Activated B cell treated with CpG ODN at 0.5 μM for 24 hours (primary cell): ENCODE measurements around the gene ENAH. TPM values are rescaled to one million over a fixed set of nuclear protein-coding genes. Genes with fewer than 3 reads are reported as not detected.
"Not testable (repeated sequence)": the region's sequence is repeated elsewhere in the genome, so short reads cannot be mapped to it uniquely, and the experiment has no call there.

Experiments
- ATAC-seq: fragments of 200-7000 bp; cut with Tn5 transposase; one replicate; pipeline ENCODE4 v1.10.0; 2021; ENCODE audit warnings: low read depth, mild to moderate bottlenecking, moderate library complexity
- CTCF ChIA-PET: fragments of 350-600 bp; sonication (Branson Sonifier 250); formaldehyde crosslinking; loops from one replicate; lab custom pipeline; 2021; ENCODE audit warnings: antibody characterized with exemption; lab: Charles Lee
- POLR2A ChIA-PET: fragments of 350-600 bp; sonication (Branson Sonifier 250); formaldehyde crosslinking; loops from one replicate; lab custom pipeline; 2021; ENCODE audit warnings: antibody characterized with exemption; lab: Charles Lee
- DNase-seq: peaks from one replicate; pipeline ENCODE4 v3.0.0; 2022
- H3K27ac Mint-ChIP-seq: one replicate; pipeline ENCODE4 v1.8.0; 2020; ENCODE audit warnings: mixed read lengths
- H3K27me3 Mint-ChIP-seq: one replicate; pipeline ENCODE4 v1.8.0; 2021; ENCODE audit warnings: mixed read lengths
- H3K36me3 Mint-ChIP-seq: one replicate; pipeline ENCODE4 v1.8.0; 2021; ENCODE audit warnings: low read depth, mixed read lengths
- H3K4me1 Mint-ChIP-seq: one replicate; pipeline ENCODE4 v1.8.0; 2021; ENCODE audit warnings: mixed read lengths
- H3K4me3 Mint-ChIP-seq: one replicate; pipeline ENCODE4 v1.8.0; 2020; ENCODE audit warnings: mild to moderate bottlenecking, mixed read lengths
- H3K9me3 Mint-ChIP-seq: one replicate; pipeline ENCODE4 v1.8.0; 2020; ENCODE audit warnings: mixed read lengths
- CTCF ChIP-seq: fragments of 200-600 bp; IDR thresholded peaks from one replicate; pipeline ENCODE4 v1.8.0; 2022; ENCODE audit warnings: antibody characterized with exemption, mild to moderate bottlenecking
- intact Hi-C: fragments of 100-400 bp; cut with micrococcal nuclease; formaldehyde crosslinking; loops from one replicate; pipeline ENCODE4 v1.15.1; 2024
- total RNA-seq: library from RNA; stranded (reverse); gene quantifications from 2 replicates; pipeline ENCODE4 v1.2.3, GENCODE V29; 2022

ENAH gene
- total RNA-seq, 1 donor from 2014 or later, result 1.2 TPM

DNA sequence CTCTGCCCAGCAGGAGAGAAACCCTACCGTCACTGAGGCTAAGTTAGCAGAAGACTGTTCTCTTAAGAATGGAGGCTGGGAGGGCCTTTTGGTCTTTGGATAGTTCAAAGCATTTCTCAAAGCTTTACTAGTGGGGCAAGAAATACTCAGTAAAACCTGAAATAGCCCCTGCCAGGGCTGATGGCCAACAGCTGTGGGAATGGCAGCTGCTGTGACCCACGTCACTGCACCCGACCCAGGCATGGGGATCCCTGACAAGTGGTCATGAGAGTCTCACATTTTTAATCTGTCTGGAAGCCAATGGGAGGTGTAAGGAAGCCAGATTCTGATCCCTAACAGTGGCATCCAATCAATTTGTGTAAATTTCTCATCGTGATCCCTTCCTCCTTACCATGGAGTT, 44.5 kb upstream of the ENAH start:
- H3K4me1 Mint-ChIP-seq, result no peaks in the 10 kb centered on the region
- ChIA-PET CTCF (no interaction called here), POLR2A (no interaction called here)
- no peak for ATAC-seq
- peaks cover 2% of the 10 kb centered on the region for H3K27me3 Mint-ChIP-seq
- H3K27ac Mint-ChIP-seq, result no peak overlapping the region
- peaks cover 2% of the 10 kb centered on the region for H3K9me3 Mint-ChIP-seq
- DNase-seq, result no peak
- no peaks in the 10 kb centered on the region for H3K36me3 Mint-ChIP-seq
- intact Hi-C loops, result no loop called here
- no peak overlapping the region for H3K4me3 Mint-ChIP-seq
- no peak for TF ChIP-seq CTCF

GRCh38 chr1:225695578-225696337, 42.8 kb upstream of the ENAH start:
- Mint-ChIP-seq H3K27me3 (no peaks in the 10 kb centered on the region), H3K9me3 (peaks cover 2% of the 10 kb centered on the region), H3K4me3 (no peak overlapping the region), H3K27ac (no peak overlapping the region), H3K36me3 (no peaks in the 10 kb centered on the region), H3K4me1 (no peaks in the 10 kb centered on the region)
- CTCF ChIA-PET, result no interaction called here
- POLR2A ChIA-PET, result no interaction called here
- ATAC-seq (no peak), DNase-seq (no peak)
- TF ChIP-seq CTCF, result no peak
- intact Hi-C loops, result no loop called here

- CTCF ChIA-PET, result no interaction called here
- POLR2A ChIA-PET, result no interaction called here
- no peak overlapping the region for H3K4me3 Mint-ChIP-seq
- no peak overlapping the region for H3K27ac Mint-ChIP-seq
- intact Hi-C loops, result no loop called here
- ATAC-seq (no peak), DNase-seq (no peak)
- H3K27me3 Mint-ChIP-seq, result no peaks in the 10 kb centered on the region
- TF ChIP-seq CTCF, result no peak
- H3K4me1 Mint-ChIP-seq, result peaks cover 1% of the 10 kb centered on the region
- H3K9me3 Mint-ChIP-seq, result peaks cover 2% of the 10 kb centered on the region
- H3K36me3 Mint-ChIP-seq, result no peaks in the 10 kb centered on the region
Measured at GRCh38 chr1:225694151-225694603, 41.3 kb upstream of the ENAH start.

DNA sequence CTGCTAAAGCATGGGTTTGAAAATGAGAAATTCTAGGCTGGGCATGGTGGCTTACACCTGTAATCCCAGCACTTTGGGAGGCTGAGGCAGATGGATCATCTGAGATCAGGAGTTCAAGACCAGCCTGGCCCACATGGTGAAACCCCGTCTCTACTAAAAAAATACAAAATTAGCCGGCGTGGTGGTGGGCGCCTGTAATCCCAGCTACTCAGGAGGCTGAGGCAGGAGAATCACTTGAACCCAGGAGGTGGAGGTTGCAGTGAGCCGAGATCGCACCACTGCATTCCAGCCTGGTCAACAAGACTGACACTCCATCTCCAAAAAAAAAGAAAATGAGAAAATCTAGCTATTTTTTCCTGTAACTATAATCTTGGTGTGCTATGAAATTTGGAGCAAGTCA, 40.8 kb upstream of the ENAH start:
- POLR2A ChIA-PET, H3K36me3 Mint-ChIP-seq, H3K4me1 Mint-ChIP-seq, CTCF ChIA-PET, H3K9me3 Mint-ChIP-seq, DNase-seq, intact Hi-C loops, H3K4me3 Mint-ChIP-seq, ATAC-seq, H3K27ac Mint-ChIP-seq, H3K27me3 Mint-ChIP-seq: not testable (repeated sequence)

DNA sequence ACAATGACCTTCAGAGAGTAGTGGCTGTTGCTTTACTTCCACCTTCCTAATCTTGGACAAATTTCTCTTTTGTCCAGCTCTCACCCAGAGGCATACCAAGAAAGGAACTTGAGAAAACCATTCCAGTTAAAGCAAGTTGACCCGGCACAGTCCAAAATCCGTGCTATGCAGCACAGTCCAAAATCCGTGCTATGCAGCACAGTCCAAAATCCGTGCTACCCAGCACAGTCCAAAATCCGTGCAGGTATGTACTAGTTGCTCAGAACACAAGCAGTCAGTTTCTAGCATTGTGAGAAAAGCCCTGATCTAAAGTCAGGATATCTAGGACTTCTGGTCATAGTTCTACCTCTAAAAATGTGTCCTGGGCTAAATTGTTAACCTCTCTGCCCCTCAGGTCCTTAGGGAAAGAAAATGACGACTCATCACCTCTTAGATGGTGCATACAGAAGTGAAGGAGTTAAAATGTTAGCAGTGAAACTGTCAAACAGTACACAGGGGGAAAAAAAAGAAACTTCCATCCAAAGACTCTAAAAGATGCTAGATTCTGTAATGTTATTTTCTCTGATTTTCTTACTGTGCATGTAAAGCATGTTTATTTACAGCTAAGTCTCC, 40.3 kb upstream of the ENAH start:
- Mint-ChIP-seq H3K27ac (no peak overlapping the region), H3K4me3 (no peak overlapping the region), H3K36me3 (no peaks in the 10 kb centered on the region), H3K9me3 (peaks cover 2% of the 10 kb centered on the region), H3K27me3 (no peaks in the 10 kb centered on the region), H3K4me1 (peaks cover 8% of the 10 kb centered on the region)
- no peak for TF ChIP-seq CTCF
- DNase-seq (no peak), ATAC-seq (no peak)
- CTCF ChIA-PET, result no interaction called here
- POLR2A ChIA-PET, result no interaction called here
- intact Hi-C loops, result no loop called here
